ENCODE measurements around the gene KDM2A. TPM values are rescaled to one million over a fixed set of nuclear protein-coding genes. Genes with fewer than 3 reads are reported as not detected.
A peak's percentile ranks its signal among the peaks of the same experiment; 100 is the strongest.

The KDM2A gene
- total and polyA plus RNA-seq, 2 donors from 2014 or later: 16.2 to 82.6 TPM

DNA sequence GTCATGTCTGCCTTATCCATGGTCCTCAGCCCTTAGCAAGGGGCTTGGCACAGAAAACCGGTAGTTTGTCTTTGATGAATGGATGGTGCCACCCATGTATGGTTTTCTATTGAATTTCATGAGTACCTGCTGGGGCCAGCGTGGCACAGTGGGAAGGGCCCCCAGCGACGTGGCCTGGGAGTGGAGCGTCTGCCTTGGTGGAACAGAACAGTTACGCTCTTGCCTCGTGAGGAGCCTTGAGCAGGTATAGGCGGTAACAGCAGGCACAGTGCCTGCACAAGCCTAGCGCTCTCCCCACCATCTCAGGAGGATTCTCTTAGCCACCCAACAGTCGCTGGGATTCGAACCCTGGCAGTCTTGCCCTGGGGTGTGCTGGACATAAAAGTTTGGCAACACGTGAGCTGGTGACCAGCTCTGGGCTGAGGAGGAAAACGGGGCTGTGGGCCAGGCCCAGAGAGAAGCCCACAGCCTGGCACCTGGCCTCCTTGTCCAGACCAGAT is 181.2 kb downstream of the KDM2A start:
- H3K4me1 ChIP-seq (ENCODE audit: control insufficient read depth in 2 of 3, insufficient read depth in 2 of 3, low read depth in 1 of 3, low read length in 3 of 3): peaks cover 0 to 21% (median 5%) of the 10 kb centered on the region in 3 donors
- intact Hi-C loops (cut with DNase I): no loop called here
- TF ChIP-seq, protein P1, sequence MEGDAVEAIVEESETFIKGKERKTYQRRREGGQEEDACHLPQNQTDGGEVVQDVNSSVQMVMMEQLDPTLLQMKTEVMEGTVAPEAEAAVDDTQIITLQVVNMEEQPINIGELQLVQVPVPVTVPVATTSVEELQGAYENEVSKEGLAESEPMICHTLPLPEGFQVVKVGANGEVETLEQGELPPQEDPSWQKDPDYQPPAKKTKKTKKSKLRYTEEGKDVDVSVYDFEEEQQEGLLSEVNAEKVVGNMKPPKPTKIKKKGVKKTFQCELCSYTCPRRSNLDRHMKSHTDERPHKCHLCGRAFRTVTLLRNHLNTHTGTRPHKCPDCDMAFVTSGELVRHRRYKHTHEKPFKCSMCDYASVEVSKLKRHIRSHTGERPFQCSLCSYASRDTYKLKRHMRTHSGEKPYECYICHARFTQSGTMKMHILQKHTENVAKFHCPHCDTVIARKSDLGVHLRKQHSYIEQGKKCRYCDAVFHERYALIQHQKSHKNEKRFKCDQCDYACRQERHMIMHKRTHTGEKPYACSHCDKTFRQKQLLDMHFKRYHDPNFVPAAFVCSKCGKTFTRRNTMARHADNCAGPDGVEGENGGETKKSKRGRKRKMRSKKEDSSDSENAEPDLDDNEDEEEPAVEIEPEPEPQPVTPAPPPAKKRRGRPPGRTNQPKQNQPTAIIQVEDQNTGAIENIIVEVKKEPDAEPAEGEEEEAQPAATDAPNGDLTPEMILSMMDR (IDR thresholded peaks at IDR 0.05; ENCODE audit: borderline replicate concordance, extremely low read depth, insufficient read depth): no peak
- no peaks in the 10 kb centered on the region for H3K27me3 ChIP-seq (ENCODE audit: control insufficient read depth, insufficient read depth, low read length)
- peaks cover 0 to 4% (median 2%) of the 10 kb centered on the region in 3 donors for H3K36me3 ChIP-seq (ENCODE audit: control insufficient read depth in 2 of 3, insufficient read depth in 3 of 3, low read length in 3 of 3)
- H3K4me3 ChIP-seq (ENCODE audit: low read length in 3 of 3): no peak overlapping the region
- DNase-seq (peak in 2 of 5 donors; percentile 43 to 53), FAIRE-seq (no peak)
- no peaks in the 10 kb centered on the region for H3K9me3 ChIP-seq (ENCODE audit: control insufficient read depth in 2 of 3, insufficient read depth in 1 of 3, low read length in 3 of 3)
- no peak overlapping the region for H3K9ac ChIP-seq (ENCODE audit: low read length in 3 of 3)
- no peak overlapping the region for H3K27ac ChIP-seq (ENCODE audit: low read depth in 2 of 2, low read length in 2 of 2)

GRCh38 chr11:67300756-67301312 is 181.8 kb downstream of the KDM2A start:
- no peaks in the 10 kb centered on the region for H3K27me3 ChIP-seq (ENCODE audit: control insufficient read depth, insufficient read depth, low read length)
- FAIRE-seq (no peak), DNase-seq (peak in 1 of 5 donors; percentile 74)
- intact Hi-C loops (cut with DNase I): no loop called here
- no peak overlapping the region for H3K27ac ChIP-seq (ENCODE audit: low read depth in 2 of 2, low read length in 2 of 2)
- TF ChIP-seq, protein P1 (IDR thresholded peaks at IDR 0.05; ENCODE audit: borderline replicate concordance, extremely low read depth, insufficient read depth): no peak
- no peaks in the 10 kb centered on the region for H3K9me3 ChIP-seq (ENCODE audit: control insufficient read depth in 2 of 3, insufficient read depth in 1 of 3, low read length in 3 of 3)
- H3K4me1 ChIP-seq (ENCODE audit: control insufficient read depth in 2 of 3, insufficient read depth in 2 of 3, low read depth in 1 of 3, low read length in 3 of 3): peaks cover 0 to 21% (median 5%) of the 10 kb centered on the region in 3 donors
- H3K4me3 ChIP-seq (ENCODE audit: low read length in 3 of 3): no peak overlapping the region
- H3K9ac ChIP-seq (ENCODE audit: low read length in 3 of 3): no peak overlapping the region
- peaks cover 0 to 4% (median 2%) of the 10 kb centered on the region in 3 donors for H3K36me3 ChIP-seq (ENCODE audit: control insufficient read depth in 2 of 3, insufficient read depth in 3 of 3, low read length in 3 of 3)

GRCh38 chr11:67301313-67301921 is 182.4 kb downstream of the KDM2A start:
- Histone ChIP-seq H3K4me1 (ENCODE audit: control insufficient read depth in 2 of 3, insufficient read depth in 2 of 3, low read depth in 1 of 3, low read length in 3 of 3) (peaks cover 0 to 21% (median 5%) of the 10 kb centered on the region in 3 donors), H3K9ac (ENCODE audit: low read length in 3 of 3) (no peak overlapping the region), H3K4me3 (ENCODE audit: low read length in 3 of 3) (peak overlapping the region in 1 of 3 donors; percentile 21), H3K36me3 (ENCODE audit: control insufficient read depth in 2 of 3, insufficient read depth in 3 of 3, low read length in 3 of 3) (peaks cover 0 to 4% (median 2%) of the 10 kb centered on the region in 3 donors), H3K27ac (ENCODE audit: low read depth in 2 of 2, low read length in 2 of 2) (no peak overlapping the region), H3K9me3 (ENCODE audit: control insufficient read depth in 2 of 3, insufficient read depth in 1 of 3, low read length in 3 of 3) (no peaks in the 10 kb centered on the region), H3K27me3 (ENCODE audit: control insufficient read depth, insufficient read depth, low read length) (no peaks in the 10 kb centered on the region)
- peak in 3 of 5 donors; percentile 11 to 81 (median 65) for DNase-seq
- no peak for FAIRE-seq
- TF ChIP-seq, protein P1 (IDR thresholded peaks at IDR 0.05; ENCODE audit: borderline replicate concordance, extremely low read depth, insufficient read depth): no peak
- intact Hi-C loops (cut with DNase I): no loop called here
